ENCODE results near the gene DNAJC22. TPM values are rescaled to one million over a fixed set of nuclear protein-coding genes. Genes with fewer than 3 reads are reported as not detected.
A peak's percentile ranks its signal among the peaks of the same experiment; 100 is the strongest.
"Not testable (repeated sequence)": the region's sequence is repeated elsewhere in the genome, so short reads cannot be mapped to it uniquely, and the experiment has no call there.

DNAJC22 gene
- total and polyA plus RNA-seq, 10 donors, result 0.10 to 1.9 (median 0.70) TPM

DNA sequence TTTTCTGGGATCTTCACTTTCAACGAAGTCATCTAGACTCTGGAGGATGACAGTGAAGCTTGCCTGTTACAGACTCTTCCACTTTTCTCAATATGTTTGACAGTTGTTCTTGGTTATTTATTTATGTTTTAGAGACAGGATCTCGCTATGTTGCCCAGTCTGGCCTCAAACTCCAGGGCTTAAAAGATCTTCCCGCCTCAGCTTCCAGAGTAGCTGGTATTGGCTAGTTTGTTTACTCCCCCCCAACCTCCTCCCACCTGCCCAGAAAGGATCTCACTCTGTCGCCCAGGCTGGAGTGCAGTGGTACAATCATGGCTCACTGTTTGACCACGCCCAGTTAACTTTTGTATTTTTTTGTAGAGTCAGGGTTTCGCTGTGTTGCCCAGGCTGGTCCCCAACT is 23.9 kb downstream of the DNAJC22 start:
- TF ChIP-seq POLR2AphosphoS5 (IDR thresholded peaks at IDR 0.05) (no peak), POLR2A (IDR thresholded peaks at IDR 0.05) (no peak)
- TF ChIP-seq, protein P1, sequence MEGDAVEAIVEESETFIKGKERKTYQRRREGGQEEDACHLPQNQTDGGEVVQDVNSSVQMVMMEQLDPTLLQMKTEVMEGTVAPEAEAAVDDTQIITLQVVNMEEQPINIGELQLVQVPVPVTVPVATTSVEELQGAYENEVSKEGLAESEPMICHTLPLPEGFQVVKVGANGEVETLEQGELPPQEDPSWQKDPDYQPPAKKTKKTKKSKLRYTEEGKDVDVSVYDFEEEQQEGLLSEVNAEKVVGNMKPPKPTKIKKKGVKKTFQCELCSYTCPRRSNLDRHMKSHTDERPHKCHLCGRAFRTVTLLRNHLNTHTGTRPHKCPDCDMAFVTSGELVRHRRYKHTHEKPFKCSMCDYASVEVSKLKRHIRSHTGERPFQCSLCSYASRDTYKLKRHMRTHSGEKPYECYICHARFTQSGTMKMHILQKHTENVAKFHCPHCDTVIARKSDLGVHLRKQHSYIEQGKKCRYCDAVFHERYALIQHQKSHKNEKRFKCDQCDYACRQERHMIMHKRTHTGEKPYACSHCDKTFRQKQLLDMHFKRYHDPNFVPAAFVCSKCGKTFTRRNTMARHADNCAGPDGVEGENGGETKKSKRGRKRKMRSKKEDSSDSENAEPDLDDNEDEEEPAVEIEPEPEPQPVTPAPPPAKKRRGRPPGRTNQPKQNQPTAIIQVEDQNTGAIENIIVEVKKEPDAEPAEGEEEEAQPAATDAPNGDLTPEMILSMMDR (IDR thresholded peaks at IDR 0.05 in 8 of 11, conservative IDR thresholded peaks at IDR 0.05 in 3 of 11), result no peak
- H3K4me1 ChIP-seq, result peaks cover 13 to 42% (median 37%) of the 10 kb centered on the region in 6 donors

DNA sequence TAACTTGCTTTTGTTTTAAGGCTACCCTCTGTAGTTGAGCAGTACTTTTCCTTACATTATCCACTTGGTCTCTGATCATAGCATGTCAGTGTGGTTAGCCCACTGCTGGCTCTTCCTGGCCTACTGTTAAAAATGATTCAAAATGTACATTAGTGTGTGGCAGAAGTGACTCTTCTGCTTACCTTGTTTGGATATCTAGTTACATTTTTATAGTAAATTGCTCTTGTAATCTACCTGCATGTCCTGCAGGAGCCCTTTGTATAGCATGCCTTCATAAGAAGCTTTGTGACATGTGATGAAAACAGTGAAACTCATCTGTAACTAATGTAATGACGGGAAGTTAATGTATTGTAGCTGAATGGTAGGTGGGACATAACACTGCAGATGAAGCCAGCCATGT is 28.7 kb downstream of the DNAJC22 start:
- WGBS, 5 donors, result 89 to 97% (median 94%) methylated on average over 1 of the region's 1 CpG
- intact Hi-C loops (cut with DNase I; ENCODE audit: low total_unique reads), result no loop called here
- no peak for DNase-seq

More for the DNA sequence above, 23.9 kb downstream of the DNAJC22 start:
- Histone ChIP-seq H3K27me3 (replicated peaks in 1 of 7) (no peaks in the 10 kb centered on the region), H3K36me3 (peaks cover 0 to 9% (median 0%) of the 10 kb centered on the region in 6 donors), H3K27ac (peak overlapping the region in 5 of 8 donors; percentile 1 to 96 (median 93)), H3K9me3 (no peaks in the 10 kb centered on the region), H3K4me3 (no peak overlapping the region)
- intact Hi-C loops (cut with DNase I; ENCODE audit: low total_unique reads), result no loop called here
- 92 to 96% (median 94%) methylated on average over 6 of the region's 6 CpGs for WGBS, 5 donors
- DNase-seq, result no peak

DNA sequence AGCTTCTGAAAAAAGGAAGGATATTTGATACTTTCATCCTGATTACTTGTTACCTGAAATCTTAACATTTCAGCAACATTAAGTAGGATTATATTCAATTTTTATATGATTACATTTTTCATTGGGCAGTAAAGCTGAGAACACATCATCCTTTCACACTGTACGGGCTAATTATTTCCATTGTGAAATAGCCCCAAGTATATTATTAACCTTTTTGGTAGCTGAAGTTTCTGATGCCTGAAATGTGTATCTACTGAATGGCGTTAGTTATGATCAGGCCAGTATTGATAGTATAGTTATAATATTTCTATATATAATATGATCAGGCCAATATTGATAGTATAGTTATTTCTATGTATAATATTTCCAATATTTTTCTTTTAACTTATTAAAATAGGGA is 30.7 kb downstream of the DNAJC22 start:
- Histone ChIP-seq H3K4me1 (no peaks in the 10 kb centered on the region), H3K4me3 (no peak overlapping the region), H3K27ac (no peak overlapping the region), H3K36me3 (peaks cover 0 to 9% (median 0%) of the 10 kb centered on the region in 6 donors), H3K9me3 (no peaks in the 10 kb centered on the region), H3K27me3 (replicated peaks in 1 of 7) (no peaks in the 10 kb centered on the region)
- TF ChIP-seq POLR2A (IDR thresholded peaks at IDR 0.05) (no peak), POLR2AphosphoS5 (IDR thresholded peaks at IDR 0.05) (no peak)
- TF ChIP-seq, protein P1 (IDR thresholded peaks at IDR 0.05 in 8 of 11, conservative IDR thresholded peaks at IDR 0.05 in 3 of 11), result no peak
- WGBS, 5 donors, result 84 to 97% (median 90%) methylated on average over 2 of the region's 2 CpGs
- DNase-seq, result no peak
- intact Hi-C loops (cut with DNase I; ENCODE audit: low total_unique reads), result no loop called here

More for the DNA sequence above, 28.7 kb downstream of the DNAJC22 start:
- Histone ChIP-seq H3K27me3 (replicated peaks in 1 of 7) (no peaks in the 10 kb centered on the region), H3K9me3 (no peaks in the 10 kb centered on the region), H3K27ac (no peak overlapping the region), H3K36me3 (peaks cover 0 to 9% (median 0%) of the 10 kb centered on the region in 6 donors), H3K4me3 (no peak overlapping the region), H3K4me1 (peaks cover 0 to 5% (median 0%) of the 10 kb centered on the region in 6 donors)
- no peak for TF ChIP-seq POLR2A (IDR thresholded peaks at IDR 0.05)
- TF ChIP-seq, protein P1 (IDR thresholded peaks at IDR 0.05 in 8 of 11, conservative IDR thresholded peaks at IDR 0.05 in 3 of 11), result no peak
- TF ChIP-seq POLR2AphosphoS5 (IDR thresholded peaks at IDR 0.05), result no peak

DNA sequence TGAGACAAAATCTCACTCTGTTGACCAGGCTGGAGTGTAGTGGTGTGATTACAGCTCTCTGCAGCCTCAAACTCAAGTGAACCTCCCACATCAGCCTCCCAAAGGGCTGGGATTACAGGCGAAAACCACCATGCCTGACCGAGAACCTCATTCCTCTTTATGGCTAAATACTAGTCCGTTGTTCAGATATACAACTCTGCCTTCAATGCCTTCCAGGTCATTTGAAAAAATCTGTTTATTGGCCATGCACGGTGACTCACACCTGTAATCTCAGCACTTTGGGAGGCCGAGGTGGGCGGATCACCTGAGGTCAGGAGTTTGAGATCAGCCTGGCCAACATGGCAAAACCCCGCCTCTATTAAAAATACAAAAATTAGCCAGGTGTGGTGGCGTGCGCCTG is 33.5 kb downstream of the DNAJC22 start:
- DNase-seq; H3K36me3 ChIP-seq; H3K4me1 ChIP-seq; H3K9me3 ChIP-seq; intact Hi-C loops (cut with DNase I; ENCODE audit: low total_unique reads); H3K27me3 ChIP-seq (replicated peaks in 1 of 7); H3K4me3 ChIP-seq; H3K27ac ChIP-seq: not testable (repeated sequence)
- 88 to 99% (median 95%) methylated on average over 9 of the region's 9 CpGs for WGBS, 5 donors

All from spleen (tissue), 11 donors.